ENCODE results near the gene RANGRF. TPM values are rescaled to one million over a fixed set of nuclear protein-coding genes. Genes with fewer than 3 reads are reported as not detected.

Gene RANGRF
- total and polyA plus RNA-seq, 2 donors (not counting 1 experiment from before 2014, with no cell fraction given): 48.8 to 83.2 TPM

DNA sequence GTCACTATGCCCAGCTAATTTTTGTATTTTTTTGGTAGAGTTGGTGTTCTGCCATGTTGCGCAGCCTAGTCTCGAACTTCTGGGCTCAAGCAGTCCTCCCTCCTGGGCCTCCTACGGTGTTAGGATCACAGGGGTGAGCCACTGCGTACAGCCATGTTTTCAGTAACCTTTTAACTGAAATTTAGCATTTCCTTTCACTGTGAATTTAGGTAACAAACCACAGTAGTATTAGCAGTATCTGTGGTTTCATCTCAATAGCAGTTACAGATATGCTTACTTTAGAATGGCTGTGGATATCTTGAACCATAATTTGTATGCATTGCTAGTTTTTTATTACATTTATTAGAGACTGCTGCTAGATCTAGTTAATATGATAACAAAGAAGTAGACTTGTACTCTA lies 4.3 kb upstream of the RANGRF start:
- DNase-seq: no peak
- ChIA-PET CTCF (interaction anchor here (1.1 kb wide), 1 partner anchor 11 kb away, joined by 5 read pairs; the partner anchor contains the start of gene SLC25A35), POLR2A (no interaction called here)

More for the DNA sequence above, 4.3 kb upstream of the RANGRF start:
- H3K36me3 ChIP-seq (replicated peaks in 1 of 2; ENCODE audit: control extremely low read depth in 1 of 2, control insufficient read depth in 1 of 2, extremely low read depth in 1 of 2, insufficient read depth in 2 of 2, low read length in 1 of 2): no peaks in the 10 kb centered on the region
- 93% methylated on average over 2 of the region's 4 CpGs for WGBS (ENCODE audit: insufficient coverage)
- peaks cover 6% of the 10 kb centered on the region for H3K79me2 ChIP-seq (ENCODE audit: control insufficient read depth, insufficient read depth, low read length)
- H3K9ac ChIP-seq (ENCODE audit: low read length): no peak overlapping the region
- H3K4me3 ChIP-seq (ENCODE audit: control extremely low read depth in 1 of 5, extremely low read depth in 1 of 5, insufficient read depth in 1 of 5, low read depth in 2 of 5, low read length in 4 of 5): no peak overlapping the region
- H3K9me3 ChIP-seq (ENCODE audit: control extremely low read depth in 1 of 3, control insufficient read depth in 2 of 3, insufficient read depth in 1 of 3, low read length in 2 of 3): no peaks in the 10 kb centered on the region
- H3K27me3 ChIP-seq (replicated peaks in 1 of 4; ENCODE audit: control extremely low read depth in 1 of 4, control insufficient read depth in 3 of 4, insufficient read depth in 4 of 4, low read length in 3 of 4): no peaks in the 10 kb centered on the region
- no peak overlapping the region for H3K27ac ChIP-seq (ENCODE audit: low read length in 2 of 2)
- no peak overlapping the region for H2AFZ ChIP-seq (ENCODE audit: insufficient read depth, low read depth, low read length, poor library complexity, severe bottlenecking)
- no peak for ATAC-seq (ENCODE audit: low read depth)
- no peak overlapping the region for H3K4me2 ChIP-seq (replicated peaks; ENCODE audit: low read depth, low read length, poor library complexity, severe bottlenecking)
- Mint-ChIP-seq H3K4me1 (peaks cover 25% of the 10 kb centered on the region), H3K27ac (no peak overlapping the region), H3K4me3 (no peak overlapping the region), H3K27me3 (no peaks in the 10 kb centered on the region), H3K9me3 (ENCODE audit: insufficient read depth) (no peaks in the 10 kb centered on the region)
- TF ChIP-seq, protein P1, sequence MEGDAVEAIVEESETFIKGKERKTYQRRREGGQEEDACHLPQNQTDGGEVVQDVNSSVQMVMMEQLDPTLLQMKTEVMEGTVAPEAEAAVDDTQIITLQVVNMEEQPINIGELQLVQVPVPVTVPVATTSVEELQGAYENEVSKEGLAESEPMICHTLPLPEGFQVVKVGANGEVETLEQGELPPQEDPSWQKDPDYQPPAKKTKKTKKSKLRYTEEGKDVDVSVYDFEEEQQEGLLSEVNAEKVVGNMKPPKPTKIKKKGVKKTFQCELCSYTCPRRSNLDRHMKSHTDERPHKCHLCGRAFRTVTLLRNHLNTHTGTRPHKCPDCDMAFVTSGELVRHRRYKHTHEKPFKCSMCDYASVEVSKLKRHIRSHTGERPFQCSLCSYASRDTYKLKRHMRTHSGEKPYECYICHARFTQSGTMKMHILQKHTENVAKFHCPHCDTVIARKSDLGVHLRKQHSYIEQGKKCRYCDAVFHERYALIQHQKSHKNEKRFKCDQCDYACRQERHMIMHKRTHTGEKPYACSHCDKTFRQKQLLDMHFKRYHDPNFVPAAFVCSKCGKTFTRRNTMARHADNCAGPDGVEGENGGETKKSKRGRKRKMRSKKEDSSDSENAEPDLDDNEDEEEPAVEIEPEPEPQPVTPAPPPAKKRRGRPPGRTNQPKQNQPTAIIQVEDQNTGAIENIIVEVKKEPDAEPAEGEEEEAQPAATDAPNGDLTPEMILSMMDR (IDR thresholded peaks at IDR 0.05): no peak
- no peak for TF ChIP-seq EZH2 (IDR thresholded peaks at IDR 0.05; ENCODE audit: borderline replicate concordance, insufficient read depth, low read depth, low read length, poor library complexity, severe bottlenecking)
- intact Hi-C loops (cut with micrococcal nuclease): no loop called here
- peaks cover 14 to 16% of the 10 kb centered on the region in 2 donors for H3K4me1 ChIP-seq (ENCODE audit: control insufficient read depth in 2 of 2, insufficient read depth in 2 of 2, low read length in 2 of 2)
- peaks cover under 1% of the 10 kb centered on the region for H4K20me1 ChIP-seq (ENCODE audit: control insufficient read depth, insufficient read depth, low read length, poor library complexity, severe bottlenecking)

Data from B cell (primary cell).